ENCODE data around the gene TXK.

GRCh38 chr4:48021100-48021499 is 113.0 kb downstream of the TXK start:
- TF ChIP-seq CTCF (IDR thresholded peaks at IDR 0.05; ENCODE audit: insufficient read depth, low read depth, low read length): no peak
- no peak for TF ChIP-seq EZH2 (IDR thresholded peaks at IDR 0.05; ENCODE audit: insufficient read depth, low read length)

All from astrocyte (in vitro differentiated cells and primary cell).